Ishikawa (cell line): Measurements from ENCODE around the gene NOSIP.

Source experiments
- CEBPB ChIP-seq: IDR thresholded peaks from 2 replicates; pipeline ENCODE4 v1.6.1; 2012
- CREB1 ChIP-seq: IDR thresholded peaks from 2 replicates; pipeline ENCODE4 v1.6.1; 2012; ENCODE audit warnings: low read depth
- EGR1 ChIP-seq: IDR thresholded peaks from 2 replicates; pipeline ENCODE4 v1.6.1; 2012
- EP300 ChIP-seq: IDR thresholded peaks from 2 replicates; pipeline ENCODE4 v1.6.1; 2012; ENCODE audit warnings: borderline replicate concordance
- FOXM1 ChIP-seq: IDR thresholded peaks from 2 replicates; pipeline ENCODE4 v1.6.1; 2012; ENCODE audit warnings: low read depth, borderline replicate concordance
- NFIC ChIP-seq: IDR thresholded peaks from 2 replicates; pipeline ENCODE4 v1.6.1; 2012
- RAD21 ChIP-seq: IDR thresholded peaks from 2 replicates; pipeline ENCODE4 v1.6.1; 2012; ENCODE audit warnings: low read depth
- TAF1 ChIP-seq: IDR thresholded peaks from 2 replicates; pipeline ENCODE4 v1.6.1; 2012; ENCODE audit warnings: low read depth, mild to moderate bottlenecking
- TCF12 ChIP-seq: IDR thresholded peaks from 2 replicates; pipeline ENCODE4 v1.6.1; 2012; ENCODE audit warnings: low read depth
- TEAD4 ChIP-seq: IDR thresholded peaks from 2 replicates; pipeline ENCODE4 v1.6.1; 2012
- YY1 ChIP-seq: IDR thresholded peaks from 2 replicates; pipeline ENCODE4 v1.6.1; 2012; ENCODE audit warnings: low read depth
- ZBTB7A ChIP-seq: IDR thresholded peaks from 2 replicates; pipeline ENCODE4 v1.6.1; 2012; ENCODE audit warnings: low read depth
- TF ChIP-seq, protein P1 (sequence below): IDR thresholded peaks from 2 replicates; pipeline ENCODE4 v1.6.1; 2012
- TF ChIP-seq, protein P2 (sequence below): IDR thresholded peaks from 2 replicates; pipeline ENCODE4 v1.6.1; 2012
- TF ChIP-seq, protein P3 (sequence below): IDR thresholded peaks from 2 replicates; pipeline ENCODE4 v1.6.1; 2012; ENCODE audit warnings: low read depth, mild to moderate bottlenecking

Gene NOSIP

DNA sequence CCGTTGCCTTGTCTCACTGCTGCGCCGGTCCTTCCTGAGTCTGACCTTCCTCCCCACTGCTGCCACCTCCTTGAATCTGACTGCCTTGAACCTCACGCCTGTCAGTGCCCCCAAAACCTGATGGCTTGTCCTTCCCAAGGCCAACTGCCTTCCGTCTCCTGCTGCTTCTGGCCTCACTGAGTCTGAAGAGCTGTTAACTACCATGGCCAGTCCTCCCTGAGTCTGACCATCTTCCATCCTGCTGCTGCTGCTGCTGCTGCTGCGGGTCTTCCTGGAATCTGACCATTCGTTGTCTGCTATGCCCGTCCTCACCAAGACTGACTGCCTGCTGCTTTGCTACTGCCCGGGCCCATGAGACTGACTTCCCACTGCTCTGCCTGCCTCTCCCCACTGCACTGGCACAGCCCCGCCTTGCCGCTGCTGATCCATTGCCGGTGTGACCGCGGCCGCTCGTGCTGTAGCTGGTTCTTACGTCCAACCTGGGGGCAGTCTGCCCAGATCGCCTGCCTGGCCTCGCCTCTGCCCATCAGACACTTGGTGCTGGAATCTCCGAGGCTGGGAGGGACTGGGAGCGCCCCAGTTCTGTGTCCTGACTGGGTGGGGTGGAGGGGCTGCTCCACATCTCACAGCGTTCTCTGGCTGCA is 55.4 kb downstream of the NOSIP start:
- TF ChIP-seq RAD21 (no peak), YY1 (no peak), FOXM1 (no peak), EGR1 (no peak), TAF1 (no peak), TCF12 (no peak), ZBTB7A (no peak), EP300 (no peak), NFIC (no peak), CREB1 (no peak), TEAD4 (no peak), CEBPB (no peak)
- TF ChIP-seq, protein P1, sequence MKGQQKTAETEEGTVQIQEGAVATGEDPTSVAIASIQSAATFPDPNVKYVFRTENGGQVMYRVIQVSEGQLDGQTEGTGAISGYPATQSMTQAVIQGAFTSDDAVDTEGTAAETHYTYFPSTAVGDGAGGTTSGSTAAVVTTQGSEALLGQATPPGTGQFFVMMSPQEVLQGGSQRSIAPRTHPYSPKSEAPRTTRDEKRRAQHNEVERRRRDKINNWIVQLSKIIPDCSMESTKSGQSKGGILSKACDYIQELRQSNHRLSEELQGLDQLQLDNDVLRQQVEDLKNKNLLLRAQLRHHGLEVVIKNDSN = no peak
- TF ChIP-seq, protein P2, sequence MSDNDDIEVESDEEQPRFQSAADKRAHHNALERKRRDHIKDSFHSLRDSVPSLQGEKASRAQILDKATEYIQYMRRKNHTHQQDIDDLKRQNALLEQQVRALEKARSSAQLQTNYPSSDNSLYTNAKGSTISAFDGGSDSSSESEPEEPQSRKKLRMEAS = no peak
- TF ChIP-seq, protein P3, sequence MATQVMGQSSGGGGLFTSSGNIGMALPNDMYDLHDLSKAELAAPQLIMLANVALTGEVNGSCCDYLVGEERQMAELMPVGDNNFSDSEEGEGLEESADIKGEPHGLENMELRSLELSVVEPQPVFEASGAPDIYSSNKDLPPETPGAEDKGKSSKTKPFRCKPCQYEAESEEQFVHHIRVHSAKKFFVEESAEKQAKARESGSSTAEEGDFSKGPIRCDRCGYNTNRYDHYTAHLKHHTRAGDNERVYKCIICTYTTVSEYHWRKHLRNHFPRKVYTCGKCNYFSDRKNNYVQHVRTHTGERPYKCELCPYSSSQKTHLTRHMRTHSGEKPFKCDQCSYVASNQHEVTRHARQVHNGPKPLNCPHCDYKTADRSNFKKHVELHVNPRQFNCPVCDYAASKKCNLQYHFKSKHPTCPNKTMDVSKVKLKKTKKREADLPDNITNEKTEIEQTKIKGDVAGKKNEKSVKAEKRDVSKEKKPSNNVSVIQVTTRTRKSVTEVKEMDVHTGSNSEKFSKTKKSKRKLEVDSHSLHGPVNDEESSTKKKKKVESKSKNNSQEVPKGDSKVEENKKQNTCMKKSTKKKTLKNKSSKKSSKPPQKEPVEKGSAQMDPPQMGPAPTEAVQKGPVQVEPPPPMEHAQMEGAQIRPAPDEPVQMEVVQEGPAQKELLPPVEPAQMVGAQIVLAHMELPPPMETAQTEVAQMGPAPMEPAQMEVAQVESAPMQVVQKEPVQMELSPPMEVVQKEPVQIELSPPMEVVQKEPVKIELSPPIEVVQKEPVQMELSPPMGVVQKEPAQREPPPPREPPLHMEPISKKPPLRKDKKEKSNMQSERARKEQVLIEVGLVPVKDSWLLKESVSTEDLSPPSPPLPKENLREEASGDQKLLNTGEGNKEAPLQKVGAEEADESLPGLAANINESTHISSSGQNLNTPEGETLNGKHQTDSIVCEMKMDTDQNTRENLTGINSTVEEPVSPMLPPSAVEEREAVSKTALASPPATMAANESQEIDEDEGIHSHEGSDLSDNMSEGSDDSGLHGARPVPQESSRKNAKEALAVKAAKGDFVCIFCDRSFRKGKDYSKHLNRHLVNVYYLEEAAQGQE = no peak

DNA sequence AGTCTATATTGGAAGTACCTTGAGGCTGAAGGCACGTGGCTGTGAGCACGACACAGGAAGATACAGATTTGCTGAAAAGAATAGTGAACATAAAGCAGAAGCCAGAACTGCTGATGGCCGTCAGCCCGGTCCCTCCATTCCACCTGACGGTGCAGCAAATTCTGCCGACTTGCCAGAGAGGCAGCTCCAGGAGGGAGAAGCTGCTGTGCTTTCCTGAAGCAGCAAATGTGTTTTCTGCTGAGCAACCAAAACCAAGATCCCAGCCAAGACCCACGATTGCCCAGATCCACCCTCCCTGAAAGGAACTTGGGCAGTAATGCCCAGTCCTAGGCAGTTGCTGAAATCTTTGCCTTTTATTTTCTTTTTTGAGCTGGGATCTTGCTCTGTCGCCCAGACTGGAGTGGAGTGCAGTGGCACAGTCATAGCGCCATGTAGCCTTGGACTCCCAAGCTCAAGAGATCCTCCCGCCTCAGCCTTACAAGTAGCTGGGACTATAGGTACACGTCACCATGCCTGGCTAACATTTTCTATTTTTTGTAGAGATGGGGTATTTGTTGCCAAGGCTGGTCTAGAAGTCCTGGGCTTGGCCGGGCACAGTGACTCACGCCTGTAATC is 59.5 kb downstream of the NOSIP start:
- TF ChIP-seq EP300 = no peak

DNA sequence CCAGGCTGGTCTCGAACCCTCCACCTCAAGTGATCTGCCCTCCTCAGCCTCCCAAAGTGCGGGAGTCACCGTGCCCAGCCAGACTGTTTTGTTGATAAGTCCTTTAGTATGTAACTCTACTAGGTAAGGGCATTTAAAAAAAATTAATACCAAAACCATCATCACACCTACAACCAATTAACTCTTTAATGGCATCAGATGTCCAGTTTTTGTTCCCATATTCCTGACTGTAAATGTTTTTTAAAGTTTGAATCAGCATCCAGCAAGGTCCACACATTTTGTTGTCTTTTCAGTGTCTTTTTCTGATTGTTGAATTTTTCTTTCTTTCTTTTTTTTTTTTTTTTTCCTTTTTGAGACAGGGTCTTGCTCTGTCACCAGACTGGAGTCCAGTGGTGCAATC is 62.3 kb downstream of the NOSIP start:
- no peak for TF ChIP-seq EGR1
- no peak for TF ChIP-seq TAF1
- TF ChIP-seq, protein P2 = no peak
- no peak for TF ChIP-seq FOXM1

DNA sequence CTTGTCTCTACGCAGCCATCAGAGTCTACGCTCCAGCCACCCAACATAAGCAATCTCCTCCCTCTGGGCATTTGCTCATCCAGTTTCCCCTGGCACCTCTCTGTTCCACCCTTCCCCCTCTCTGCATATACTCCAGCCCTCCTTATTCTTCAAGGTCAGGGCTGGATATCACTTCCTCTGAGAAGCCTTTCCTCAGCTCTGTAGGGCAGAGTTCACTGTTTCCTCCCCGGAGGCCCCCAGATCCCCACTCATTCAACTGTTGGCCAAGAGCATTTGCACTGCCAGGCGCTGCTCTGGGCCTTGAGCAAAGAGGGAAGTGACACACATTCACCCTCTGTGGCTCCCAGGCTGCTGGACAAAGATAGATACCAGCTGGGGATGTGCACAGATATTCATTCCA is 64.6 kb downstream of the NOSIP start:
- TF ChIP-seq NFIC (no peak), TEAD4 (no peak), RAD21 (no peak), CEBPB (no peak), ZBTB7A (no peak), TCF12 (no peak), FOXM1 (no peak), TAF1 (no peak), YY1 (no peak), EP300 (no peak), CREB1 (no peak), EGR1 (no peak)
- TF ChIP-seq, protein P1 = no peak
- TF ChIP-seq, protein P2 = no peak
- TF ChIP-seq, protein P3 = no peak

DNA sequence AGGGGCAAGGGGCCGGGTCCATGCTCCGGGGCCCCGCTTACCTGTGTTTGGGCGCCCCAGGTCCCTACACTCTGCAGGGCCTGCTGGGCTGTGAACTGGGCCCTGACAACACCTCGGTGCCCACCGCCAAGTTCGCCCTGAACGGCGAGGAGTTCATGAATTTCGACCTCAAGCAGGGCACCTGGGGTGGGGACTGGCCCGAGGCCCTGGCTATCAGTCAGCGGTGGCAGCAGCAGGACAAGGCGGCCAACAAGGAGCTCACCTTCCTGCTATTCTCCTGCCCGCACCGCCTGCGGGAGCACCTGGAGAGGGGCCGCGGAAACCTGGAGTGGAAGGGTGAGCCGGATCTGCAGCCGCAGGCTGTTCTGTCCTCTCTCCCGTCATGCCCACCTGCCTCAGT is 66.2 kb downstream of the NOSIP start:
- TF ChIP-seq, protein P2 = no peak
- TF ChIP-seq NFIC (no peak), TEAD4 (no peak), CREB1 (no peak)

DNA sequence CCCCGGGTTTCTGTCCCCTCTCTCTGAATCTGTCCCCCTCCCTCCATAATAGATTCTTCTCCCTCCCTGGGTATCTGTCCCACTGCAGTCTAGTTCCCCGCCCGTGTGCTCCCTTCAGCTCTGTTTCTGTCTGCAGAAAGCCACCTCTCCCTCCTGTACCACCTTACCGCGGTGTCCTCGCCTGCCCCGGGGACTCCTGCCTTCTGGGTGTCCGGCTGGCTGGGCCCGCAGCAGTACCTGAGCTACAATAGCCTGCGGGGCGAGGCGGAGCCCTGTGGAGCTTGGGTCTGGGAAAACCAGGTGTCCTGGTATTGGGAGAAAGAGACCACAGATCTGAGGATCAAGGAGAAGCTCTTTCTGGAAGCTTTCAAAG is 66.6 kb downstream of the NOSIP start:
- TF ChIP-seq TCF12 = no peak
- TF ChIP-seq EGR1 = no peak
- TF ChIP-seq TAF1 = no peak
- TF ChIP-seq, protein P2 = no peak
- no peak for TF ChIP-seq CEBPB
- TF ChIP-seq RAD21 = no peak
- TF ChIP-seq FOXM1 = no peak
- TF ChIP-seq, protein P1 = no peak
- TF ChIP-seq YY1 = no peak
- TF ChIP-seq NFIC = no peak
